Mesodermal cell (in vitro differentiated cells): ENCODE data around the gene ELOVL2. TPM values are rescaled to one million over a fixed set of nuclear protein-coding genes. Genes with fewer than 3 reads are reported as not detected.
"Not testable (repeated sequence)": the region's sequence is repeated elsewhere in the genome, so short reads cannot be mapped to it uniquely, and the experiment has no call there.

Experiments used
- H3K27ac ChIP-seq: 2 replicates; pipeline ENCODE4 v1.7.0; 2013; ENCODE audit warnings: mild to moderate bottlenecking, low read depth, low read length, moderate library complexity; ENCODE audit not compliant: severe bottlenecking
- H3K36me3 ChIP-seq: 2 replicates; pipeline ENCODE4 v1.7.1; 2013; ENCODE audit warnings: mild to moderate bottlenecking, low read length, moderate library complexity; ENCODE audit not compliant: control insufficient read depth, insufficient read depth
- H3K4me1 ChIP-seq: one replicate; pipeline ENCODE4 v1.7.1; 2013; ENCODE audit warnings: mild to moderate bottlenecking, low read length; ENCODE audit not compliant: insufficient read depth, control insufficient read depth, poor library complexity, severe bottlenecking
- H3K4me3 ChIP-seq: 2 replicates; pipeline ENCODE4 v1.7.0; 2013; ENCODE audit warnings: low read length, control low read depth, mild to moderate bottlenecking; ENCODE audit not compliant: insufficient read depth, poor library complexity, severe bottlenecking; ENCODE audit errors: extremely low read depth
- H3K9me3 ChIP-seq: 2 replicates; pipeline ENCODE4 v1.7.1; 2013; ENCODE audit warnings: mild to moderate bottlenecking, low read length, moderate library complexity; ENCODE audit not compliant: control insufficient read depth
- WGBS, 2 experiments: methylation state at CpG; one replicate each; pipeline ENCODE4 v1.1.5; 2013; ENCODE audit warnings: missing lambda C conversion rate in 2 of 2; ENCODE audit not compliant: insufficient coverage in 2 of 2; 5-methylcytosine and 5-hydroxymethylcytosine counted together
- polyA plus RNA-seq, 2 experiments: library from polyadenylated mRNA; stranded (reverse); fragments of 50-300 nt; gene quantifications; one replicate each; pipeline ENCODE4 v1.2.3, GENCODE V29; 2013

Gene ELOVL2
- polyA plus RNA-seq (2013, experiment 1 of 2): 13.0 TPM
- polyA plus RNA-seq (2013, experiment 2 of 2): 13.4 TPM

GRCh38 chr6:11043961-11044711 lies at the start of gene ELOVL2:
ELOVL2 (minus strand) TSS chr6:11044305; CDS start chr6:11044230, 75 bp downstream.
- WGBS, 2 experiments: 1 to 2% methylated on average over 48 to 98 of the region's 124 CpGs
- Histone ChIP-seq H3K36me3 (no peaks in the 10 kb centered on the region), H3K27ac (no peak within 1 kb of the TSS), H3K4me3 (peak within 1 kb of the TSS; percentile 63), H3K4me1 (peaks cover 12% of the 10 kb centered on the region), H3K9me3 (no peaks in the 10 kb centered on the region)

GRCh38 chr6:11093376-11093625 lies 49.2 kb upstream of the ELOVL2 start:
- Histone ChIP-seq H3K9me3 (no peaks in the 10 kb centered on the region), H3K27ac (peak overlapping the region; percentile 74), H3K4me1 (no peaks in the 10 kb centered on the region), H3K4me3 (peak overlapping the region; percentile 80), H3K36me3 (peaks cover 19% of the 10 kb centered on the region)
- 0% methylated on average over 10 to 13 of the region's 17 CpGs for WGBS, 2 experiments

GRCh38 chr6:11092668-11093375 lies 48.7 kb upstream of the ELOVL2 start:
- WGBS, 2 experiments: 6 to 7% methylated on average over 8 to 9 of the region's 10 CpGs
- H3K27ac ChIP-seq: peak overlapping the region; percentile 74
- peak overlapping the region; percentile 80 for H3K4me3 ChIP-seq
- H3K4me1 ChIP-seq: no peaks in the 10 kb centered on the region
- H3K9me3 ChIP-seq: no peaks in the 10 kb centered on the region
- peaks cover 14% of the 10 kb centered on the region for H3K36me3 ChIP-seq

GRCh38 chr6:11091141-11091540 lies 47.0 kb upstream of the ELOVL2 start:
- not testable (repeated sequence) for H3K27ac ChIP-seq, H3K4me1 ChIP-seq, H3K4me3 ChIP-seq, H3K36me3 ChIP-seq, H3K9me3 ChIP-seq
- WGBS, 2 experiments: 93 to 96% methylated on average over 5 of the region's 5 CpGs

GRCh38 chr6:11089695-11090094 lies 45.6 kb upstream of the ELOVL2 start:
- WGBS, 2 experiments: no CpG with 5 or more reads among the region's 1 CpG
- no peak overlapping the region for H3K27ac ChIP-seq
- no peaks in the 10 kb centered on the region for H3K9me3 ChIP-seq
- no peak overlapping the region for H3K4me3 ChIP-seq
- no peaks in the 10 kb centered on the region for H3K36me3 ChIP-seq
- H3K4me1 ChIP-seq: peaks cover 7% of the 10 kb centered on the region

- H3K9me3 ChIP-seq, H3K36me3 ChIP-seq, H3K4me1 ChIP-seq, H3K4me3 ChIP-seq, H3K27ac ChIP-seq: not testable (repeated sequence)
- 94 to 95% methylated on average over 38 to 46 of the region's 47 CpGs for WGBS, 2 experiments
These were observed 43.2 kb upstream of the ELOVL2 start for GRCh38 chr6:11087141-11087812.

GRCh38 chr6:11085758-11086435 lies 41.8 kb upstream of the ELOVL2 start:
- no peaks in the 10 kb centered on the region for H3K9me3 ChIP-seq
- WGBS, 2 experiments: 0% methylated on average over 1 of the region's 3 CpGs; no CpG with 5 or more reads in 1 of the 2 experiments
- H3K4me1 ChIP-seq: peaks cover 7% of the 10 kb centered on the region

GRCh38 chr6:11083956-11084355 lies 39.9 kb upstream of the ELOVL2 start:
- Histone ChIP-seq H3K4me1 (peaks cover 7% of the 10 kb centered on the region), H3K9me3 (no peaks in the 10 kb centered on the region), H3K27ac (no peak overlapping the region), H3K4me3 (no peak overlapping the region), H3K36me3 (no peaks in the 10 kb centered on the region)
- WGBS, 2 experiments: 90% methylated on average over 3 to 4 of the region's 5 CpGs

More at GRCh38 chr6:11085758-11086435, 41.8 kb upstream of the ELOVL2 start:
- H3K27ac ChIP-seq: peak overlapping the region; percentile 74
- H3K36me3 ChIP-seq: no peaks in the 10 kb centered on the region
- H3K4me3 ChIP-seq: no peak overlapping the region

- WGBS, 2 experiments: 80 to 100% methylated on average over 1 to 3 of the region's 4 CpGs
- Histone ChIP-seq H3K4me3 (no peak overlapping the region), H3K27ac (no peak overlapping the region), H3K9me3 (no peaks in the 10 kb centered on the region), H3K36me3 (no peaks in the 10 kb centered on the region), H3K4me1 (peaks cover 7% of the 10 kb centered on the region)
These were observed 39.4 kb upstream of the ELOVL2 start for GRCh38 chr6:11083491-11083890.

- Histone ChIP-seq H3K36me3 (no peaks in the 10 kb centered on the region), H3K4me1 (no peaks in the 10 kb centered on the region), H3K27ac (no peak overlapping the region), H3K9me3 (no peaks in the 10 kb centered on the region), H3K4me3 (no peak overlapping the region)
- 80% methylated on average over 2 of the region's 3 CpGs; no CpG with 5 or more reads in 1 of the 2 experiments for WGBS, 2 experiments
These were observed 36.2 kb upstream of the ELOVL2 start for GRCh38 chr6:11080296-11080695.
